ENCODE measurements around the gene DUSP1.

DNA sequence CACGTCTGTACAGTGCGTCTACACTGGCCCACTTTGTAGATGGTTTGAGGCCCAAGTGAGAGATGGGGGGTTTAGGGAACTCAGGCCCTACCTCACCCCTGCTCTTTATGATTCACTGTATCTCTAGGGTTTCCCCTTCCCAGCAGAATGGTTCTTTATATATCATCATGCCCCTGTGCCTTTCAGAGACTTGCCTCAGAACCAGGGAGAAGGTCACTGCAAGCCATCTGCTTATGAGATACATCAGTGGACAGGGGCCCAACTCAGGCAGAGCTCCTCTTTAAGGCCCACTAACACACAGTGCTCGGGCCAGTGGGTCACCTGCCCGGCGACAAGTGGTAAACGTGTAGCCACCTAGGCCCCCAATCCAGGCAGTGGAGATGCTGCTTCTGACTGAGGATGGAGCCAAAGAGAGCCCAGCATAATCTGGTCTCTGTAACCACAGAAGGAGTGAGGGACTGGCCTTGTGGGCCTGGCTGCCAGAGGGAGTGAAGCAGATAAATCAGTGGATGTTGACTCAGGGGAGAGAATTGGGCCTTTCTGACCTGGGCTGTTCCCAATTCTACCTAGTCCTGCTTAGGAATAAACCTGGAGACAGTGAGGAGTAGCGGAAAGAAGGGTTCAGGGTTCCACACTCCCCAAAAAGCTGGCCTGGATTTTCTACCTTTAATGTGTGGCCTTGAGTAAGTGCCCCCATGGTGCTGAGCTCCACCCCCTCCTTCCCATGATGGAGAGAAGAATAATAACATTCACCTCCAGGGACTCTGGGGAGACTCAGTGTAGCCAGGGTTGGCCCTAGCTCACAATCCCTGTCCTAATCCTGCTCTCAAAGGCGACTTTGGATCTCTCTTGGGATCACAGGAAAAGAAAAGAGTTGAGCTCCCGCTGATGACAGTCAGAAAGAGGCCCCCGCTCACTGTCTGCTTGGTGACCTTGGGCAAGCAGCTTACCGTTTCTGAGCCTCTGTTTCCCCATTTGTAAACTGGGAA lies 2.8 kb upstream of the DUSP1 start:
- TF ChIP-seq, protein P1, sequence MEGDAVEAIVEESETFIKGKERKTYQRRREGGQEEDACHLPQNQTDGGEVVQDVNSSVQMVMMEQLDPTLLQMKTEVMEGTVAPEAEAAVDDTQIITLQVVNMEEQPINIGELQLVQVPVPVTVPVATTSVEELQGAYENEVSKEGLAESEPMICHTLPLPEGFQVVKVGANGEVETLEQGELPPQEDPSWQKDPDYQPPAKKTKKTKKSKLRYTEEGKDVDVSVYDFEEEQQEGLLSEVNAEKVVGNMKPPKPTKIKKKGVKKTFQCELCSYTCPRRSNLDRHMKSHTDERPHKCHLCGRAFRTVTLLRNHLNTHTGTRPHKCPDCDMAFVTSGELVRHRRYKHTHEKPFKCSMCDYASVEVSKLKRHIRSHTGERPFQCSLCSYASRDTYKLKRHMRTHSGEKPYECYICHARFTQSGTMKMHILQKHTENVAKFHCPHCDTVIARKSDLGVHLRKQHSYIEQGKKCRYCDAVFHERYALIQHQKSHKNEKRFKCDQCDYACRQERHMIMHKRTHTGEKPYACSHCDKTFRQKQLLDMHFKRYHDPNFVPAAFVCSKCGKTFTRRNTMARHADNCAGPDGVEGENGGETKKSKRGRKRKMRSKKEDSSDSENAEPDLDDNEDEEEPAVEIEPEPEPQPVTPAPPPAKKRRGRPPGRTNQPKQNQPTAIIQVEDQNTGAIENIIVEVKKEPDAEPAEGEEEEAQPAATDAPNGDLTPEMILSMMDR (conservative IDR thresholded peaks at IDR 0.05 in 1 of 2, IDR thresholded peaks at IDR 0.05 in 1 of 2; ENCODE audit: extremely low read depth in 1 of 2, insufficient read depth in 1 of 2, low read depth in 1 of 2, low read length in 2 of 2) = no peak
- TF ChIP-seq EZH2 (IDR thresholded peaks at IDR 0.05; ENCODE audit: borderline replicate concordance, low read length) = no peak

Data from mammary epithelial cell (primary cell).